ENCODE results near the gene TRIM23.
"Not testable (repeated sequence)": the region's sequence is repeated elsewhere in the genome, so short reads cannot be mapped to it uniquely, and the experiment has no call there.

TRIM23 gene

DNA sequence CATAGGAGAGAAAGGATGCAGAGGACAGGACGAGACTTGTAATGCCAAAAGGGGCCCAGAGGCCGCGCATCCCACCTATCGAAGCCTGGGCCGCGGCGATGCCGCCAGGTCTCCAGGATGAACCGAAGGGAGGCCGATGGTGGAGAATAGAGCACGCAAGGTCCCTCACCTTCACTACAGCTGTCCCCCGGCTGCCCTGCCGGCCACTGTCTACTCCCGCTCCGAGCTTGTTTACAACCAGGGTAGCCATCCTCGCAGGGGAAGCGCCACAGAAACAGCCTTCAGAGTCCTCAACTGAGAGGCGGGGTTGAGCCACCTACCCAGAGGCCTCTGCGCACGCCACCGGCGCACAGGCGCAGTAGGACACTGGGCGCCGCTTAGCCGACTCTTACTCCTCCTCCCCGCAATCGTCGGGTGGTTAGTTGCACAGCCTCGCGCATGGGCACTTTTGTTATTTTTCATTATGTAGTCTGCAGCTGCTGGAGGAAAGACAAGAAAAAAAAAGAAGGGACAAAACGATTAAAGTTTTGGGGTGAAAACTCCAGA is at the start of gene TRIM23:
Gene TRIM23 (minus strand): TSS at position 309 of the 546 bp plus-strand sequence. CDS start 59 bp downstream, at position 250.
- DNase-seq = peak; percentile 95

DNA sequence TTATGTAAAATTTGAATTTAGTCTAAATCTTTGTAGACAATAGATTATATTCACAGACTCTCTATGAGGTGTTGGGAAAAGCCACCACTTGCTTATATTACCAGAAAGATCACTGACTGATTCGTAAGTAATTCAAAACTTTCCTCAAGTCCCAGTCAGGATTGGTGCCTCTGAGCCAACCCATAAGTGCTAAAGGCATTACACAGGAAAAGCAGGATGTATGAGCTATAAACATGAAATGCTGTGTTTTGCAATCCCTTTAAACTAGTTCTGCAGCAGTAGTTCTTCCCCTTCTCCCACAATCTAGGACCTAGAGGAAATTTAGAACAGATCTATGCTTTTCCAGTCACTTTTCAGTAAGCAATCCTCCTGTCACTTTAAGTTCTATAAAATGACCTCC is 48.7 kb upstream of the TRIM23 start:
- no peak for DNase-seq

DNA sequence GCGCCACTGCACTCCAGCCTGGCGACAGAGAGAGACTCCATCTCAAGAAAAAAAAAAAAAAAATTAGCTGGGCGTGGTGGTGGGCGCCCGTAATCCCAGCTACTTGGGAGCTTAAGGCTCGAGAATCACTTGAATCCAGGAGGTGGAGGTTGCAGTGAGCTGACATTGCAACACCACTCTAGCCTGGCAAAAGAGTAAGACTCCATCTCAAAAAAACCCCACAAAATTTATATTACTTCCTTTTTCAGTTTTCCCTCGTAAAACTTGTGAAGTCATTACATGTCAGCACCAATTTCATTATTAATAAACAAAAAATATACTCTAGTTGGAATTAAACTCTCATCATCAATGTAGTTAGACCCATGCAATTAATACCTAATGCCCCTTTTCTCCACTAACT is 44.6 kb upstream of the TRIM23 start:
- DNase-seq = no peak

DNA sequence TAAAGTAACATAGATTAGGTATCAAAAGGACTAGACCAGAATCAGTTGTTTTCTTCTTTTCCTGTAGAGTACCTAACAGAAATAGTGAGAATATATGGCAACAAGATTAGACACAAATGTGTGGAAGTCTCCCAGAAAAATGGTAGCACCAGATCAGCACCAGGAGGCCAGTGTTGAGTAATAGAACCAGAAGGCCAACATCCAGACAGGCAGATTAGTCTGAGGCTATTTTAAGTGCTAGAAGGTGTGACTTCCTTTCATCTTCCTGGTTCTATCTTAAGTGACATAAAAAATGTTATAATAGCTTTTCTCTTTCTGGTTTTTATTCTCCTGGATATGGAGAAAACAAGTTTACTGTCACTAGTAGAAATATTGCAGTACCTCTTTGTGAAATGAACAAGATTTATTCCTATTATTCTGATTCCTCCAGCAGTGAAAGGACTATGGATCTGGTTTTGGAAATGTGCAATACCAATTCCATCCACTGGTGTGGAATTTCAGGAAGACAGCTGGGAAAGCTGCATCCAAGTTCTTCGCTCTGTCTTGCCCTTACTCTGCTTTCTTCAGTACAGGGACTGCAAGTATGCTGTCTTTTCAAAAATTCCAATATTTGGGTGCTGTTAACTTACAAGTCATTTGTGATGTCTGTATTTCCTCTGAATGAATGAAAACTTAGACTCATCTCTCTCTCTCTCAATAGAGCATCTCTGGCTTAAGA is 39.8 kb upstream of the TRIM23 start:
- DNase-seq = no peak

DNA sequence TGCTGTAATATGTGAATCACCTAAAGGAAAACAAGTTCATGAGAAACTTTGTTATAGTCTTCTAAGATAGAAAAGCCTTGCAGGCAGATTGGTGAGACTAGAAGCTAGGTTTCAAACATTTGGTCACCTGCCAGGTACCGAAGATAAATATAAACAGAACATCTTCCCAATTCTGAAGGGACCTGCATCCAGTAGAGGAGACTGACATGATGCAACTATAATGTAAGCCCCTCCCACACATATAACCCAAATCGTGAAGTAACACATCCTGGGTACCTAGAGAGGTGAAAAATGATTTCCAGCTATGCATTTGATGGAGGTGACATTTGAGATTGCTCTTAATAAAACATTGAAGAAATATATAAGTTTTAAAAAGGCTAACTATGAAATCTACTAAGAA is 30.6 kb upstream of the TRIM23 start:
- DNase-seq = no peak

- DNase-seq = no peak
Observed at GRCh38 chr5:65651144-65651543, 27.0 kb upstream of the TRIM23 start.

DNA sequence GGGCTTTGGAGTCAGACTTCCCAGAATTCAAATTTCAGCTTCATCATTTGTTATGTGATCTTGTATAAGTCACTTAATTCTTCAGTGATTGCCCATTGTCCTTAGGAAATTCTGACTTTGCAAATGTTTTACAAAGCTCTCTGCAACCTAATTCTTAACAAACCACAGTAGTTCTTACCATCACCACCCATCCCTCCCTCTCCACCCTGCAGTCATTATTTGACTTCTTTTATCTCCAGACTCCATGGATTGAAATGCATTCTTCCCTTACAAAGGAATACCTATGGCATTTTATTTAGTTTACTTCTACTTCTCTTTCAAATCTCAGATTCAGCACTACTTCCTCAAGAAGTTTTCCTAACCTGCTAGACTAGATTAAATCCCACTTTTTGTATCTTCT is 23.8 kb upstream of the TRIM23 start:
- DNase-seq = no peak

- no peak for DNase-seq
Observed at GRCh38 chr5:65646938-65647337, 22.8 kb upstream of the TRIM23 start.

DNA sequence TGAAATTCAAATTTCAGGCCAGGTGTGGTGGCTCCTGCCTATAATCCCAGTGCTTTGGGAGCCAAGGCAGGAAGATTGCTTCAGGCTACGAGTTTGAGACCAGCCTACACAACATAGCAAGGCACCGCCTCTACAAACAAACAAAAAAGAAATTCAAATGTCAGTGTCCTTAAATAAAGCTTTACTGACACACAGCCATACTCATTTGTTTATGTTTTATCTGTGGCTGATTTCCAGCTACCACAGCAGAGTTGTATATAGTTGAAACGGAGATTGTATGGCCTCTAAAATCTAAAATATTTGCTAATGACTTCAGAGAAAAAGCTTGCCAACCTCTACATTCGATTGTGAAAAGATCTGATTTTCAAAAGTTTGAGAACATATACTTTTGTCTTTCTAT is 16.1 kb upstream of the TRIM23 start:
- no peak for DNase-seq

GRCh38 chr5:65630981-65631380 is 6.8 kb upstream of the TRIM23 start:
- DNase-seq = no peak

- no peak for DNase-seq
Observed at GRCh38 chr5:65625743-65626142, 1.6 kb upstream of the TRIM23 start.

- peak; percentile 93 for DNase-seq
Observed at GRCh38 chr5:65624571-65625555, 730 bp upstream of the TRIM23 start, which contains the start of the genes SHLD3 and TRAPPC13. Gene SHLD3, plus strand, starts transcription at chr5:65625027. Its CDS starts 4,561 bp downstream, at chr5:65629588. Gene TRAPPC13, plus strand, starts transcription at chr5:65625027. Its CDS starts 34 bp downstream, at chr5:65625061.

DNA sequence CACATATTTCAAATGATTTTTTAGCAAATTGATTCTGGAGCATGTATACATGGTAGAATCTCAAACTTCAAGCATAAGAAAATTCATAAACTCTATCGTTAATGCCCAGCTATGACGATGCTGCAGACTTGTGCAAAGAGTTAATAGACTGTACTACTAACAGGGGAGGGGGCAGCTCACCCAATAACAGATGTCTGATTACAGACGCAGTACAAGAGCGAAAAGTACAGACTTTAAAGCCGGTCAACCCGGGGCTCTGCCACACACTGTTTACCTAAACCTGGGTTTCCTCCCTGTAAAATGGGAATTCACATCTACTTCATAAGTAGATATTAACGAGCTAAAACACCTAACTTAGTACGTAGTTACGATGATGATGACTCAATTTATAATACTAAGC is 651 bp downstream of the TRIM23 start:
- no peak for DNase-seq

- DNase-seq = not testable (repeated sequence)
Observed at GRCh38 chr5:65621961-65622360, 2.2 kb downstream of the TRIM23 start.

GRCh38 chr5:65620021-65620420 is 4.1 kb downstream of the TRIM23 start:
- DNase-seq = no peak

DNA sequence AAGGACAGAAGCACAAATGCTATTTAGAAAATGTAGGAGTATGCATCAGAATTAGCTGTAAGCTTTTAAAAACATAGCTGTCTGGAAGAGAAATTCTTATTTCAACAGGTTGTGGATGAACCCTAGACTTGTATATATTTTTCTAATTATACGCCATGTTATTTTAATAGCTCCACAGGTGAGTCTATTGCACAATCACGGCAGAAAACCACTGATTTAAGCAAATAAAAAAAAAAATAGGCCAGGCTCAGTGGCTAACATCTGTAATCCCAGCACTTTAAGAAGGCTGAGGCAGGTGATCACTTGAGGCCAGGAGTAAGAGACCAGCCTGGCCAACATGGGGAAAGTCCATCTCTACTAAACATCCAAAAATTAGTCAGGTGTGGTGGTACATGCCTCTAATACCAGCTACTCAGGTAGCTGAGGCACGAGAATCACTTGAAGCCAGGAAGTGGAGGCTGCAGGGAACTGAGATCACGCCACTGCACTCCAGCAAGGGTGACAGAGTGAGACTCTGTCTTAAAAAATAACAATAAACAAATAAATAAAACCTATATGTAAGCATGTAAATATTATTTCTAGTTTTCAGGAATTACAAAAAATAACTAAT is 11.7 kb downstream of the TRIM23 start:
- DNase-seq = no peak

DNA sequence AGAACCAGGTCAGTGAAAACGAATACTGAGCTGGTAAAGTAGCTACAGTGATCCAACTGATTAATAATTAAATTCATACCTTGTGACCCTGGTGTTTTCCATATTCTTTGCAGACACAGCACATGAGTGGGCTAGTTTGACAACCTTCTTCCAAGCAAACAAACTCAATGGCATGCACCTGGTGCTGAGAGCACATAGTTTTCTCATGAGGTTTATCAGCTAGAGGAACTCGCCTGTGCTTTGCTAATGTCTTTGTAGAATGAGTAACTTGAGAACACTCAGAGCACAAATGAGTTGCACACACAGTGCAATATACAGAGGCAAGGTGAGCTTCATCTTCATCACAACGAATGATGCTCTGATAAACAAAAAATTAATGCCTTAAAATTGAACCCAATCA is 12.6 kb downstream of the TRIM23 start:
- DNase-seq = no peak

- DNase-seq = not testable (repeated sequence)
Observed at GRCh38 chr5:65601761-65602160, 22.4 kb downstream of the TRIM23 start.

GRCh38 chr5:65588694-65589093 is 35.4 kb downstream of the TRIM23 start:
- DNase-seq = no peak

GRCh38 chr5:65577141-65577540 is 47.0 kb downstream of the TRIM23 start:
- no peak for DNase-seq

DNA sequence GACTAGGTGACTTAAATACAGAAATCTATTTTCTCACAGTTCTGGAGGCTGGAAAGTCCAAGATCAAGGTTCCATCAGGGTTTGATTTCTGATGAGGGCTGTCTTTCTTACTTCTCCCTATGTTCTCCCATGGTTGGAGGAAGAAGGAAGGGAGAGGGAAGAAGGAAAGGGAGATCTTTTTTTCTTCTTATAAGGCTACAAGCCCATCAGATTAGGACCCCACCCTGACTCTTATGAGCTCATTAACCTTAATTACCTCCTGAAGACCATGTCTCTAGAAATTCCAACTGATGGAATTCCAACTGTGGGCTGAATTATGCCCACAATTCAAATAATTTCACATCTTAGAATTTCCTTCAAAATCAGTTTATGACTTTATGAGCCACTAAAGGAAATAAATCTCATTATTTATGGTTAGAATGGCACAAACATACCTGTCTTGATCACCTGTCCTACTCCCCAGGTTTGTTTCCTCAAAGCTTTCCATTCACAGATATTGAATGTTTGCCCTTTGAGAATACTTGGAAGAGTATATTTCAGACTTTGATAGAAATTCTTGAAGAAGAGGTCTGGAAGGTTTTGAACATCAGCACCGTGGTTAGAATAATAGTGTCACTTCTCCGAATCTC is 53.4 kb downstream of the TRIM23 start:
- no peak for DNase-seq

DNA sequence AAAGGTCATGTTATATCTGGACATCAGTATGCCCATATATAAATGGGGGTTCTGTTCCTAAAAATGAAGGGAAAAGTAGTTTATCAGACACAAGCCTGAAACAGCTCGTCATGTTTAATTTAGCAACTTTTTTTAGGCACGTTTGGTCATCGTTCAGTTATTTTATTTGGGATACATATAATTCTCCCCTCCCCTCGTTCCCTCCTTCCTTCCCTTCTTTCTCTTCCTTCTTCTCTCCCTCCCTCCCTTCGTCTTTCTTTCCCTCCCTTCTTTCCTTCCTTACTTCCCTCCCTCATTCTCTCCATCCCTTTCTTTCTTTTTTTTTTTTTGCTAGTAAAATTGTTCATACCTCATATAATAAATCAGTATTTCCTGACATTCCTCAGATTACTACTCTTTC is 57.6 kb downstream of the TRIM23 start:
- DNase-seq = no peak

Measured in femur (tissue), 1 donor.